Measurements from ENCODE around the gene HRH4.

The HRH4 gene, protein sequence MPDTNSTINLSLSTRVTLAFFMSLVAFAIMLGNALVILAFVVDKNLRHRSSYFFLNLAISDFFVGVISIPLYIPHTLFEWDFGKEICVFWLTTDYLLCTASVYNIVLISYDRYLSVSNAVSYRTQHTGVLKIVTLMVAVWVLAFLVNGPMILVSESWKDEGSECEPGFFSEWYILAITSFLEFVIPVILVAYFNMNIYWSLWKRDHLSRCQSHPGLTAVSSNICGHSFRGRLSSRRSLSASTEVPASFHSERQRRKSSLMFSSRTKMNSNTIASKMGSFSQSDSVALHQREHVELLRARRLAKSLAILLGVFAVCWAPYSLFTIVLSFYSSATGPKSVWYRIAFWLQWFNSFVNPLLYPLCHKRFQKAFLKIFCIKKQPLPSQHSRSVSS

GRCh38 chr18:24460388-24460787, at the start of gene HRH4:
Gene HRH4 (plus strand): TSS chr18:24460637. CDS start chr18:24460729, 92 bp downstream.
- in situ Hi-C loops (cut with HindIII; ENCODE audit: low pct_unique_long_range_greater_than_20kb, low sequenced_read_pairs): no loop called here
- no peak for TF ChIP-seq JUND (IDR thresholded peaks at IDR 0.05; ENCODE audit: low read depth)
- DNase-seq (ENCODE audit: low read depth in 1 of 2, low spot score in 1 of 2): no peak

GRCh38 chr18:24413148-24413547, 47.3 kb upstream of the HRH4 start:
- no peak for TF ChIP-seq JUND (IDR thresholded peaks at IDR 0.05; ENCODE audit: low read depth)
- DNase-seq (ENCODE audit: low read depth in 1 of 2, low spot score in 1 of 2): peak in 1 of 2 experiments; percentile 72
- in situ Hi-C loops (cut with HindIII; ENCODE audit: low pct_unique_long_range_greater_than_20kb, low sequenced_read_pairs): no loop called here

DNA sequence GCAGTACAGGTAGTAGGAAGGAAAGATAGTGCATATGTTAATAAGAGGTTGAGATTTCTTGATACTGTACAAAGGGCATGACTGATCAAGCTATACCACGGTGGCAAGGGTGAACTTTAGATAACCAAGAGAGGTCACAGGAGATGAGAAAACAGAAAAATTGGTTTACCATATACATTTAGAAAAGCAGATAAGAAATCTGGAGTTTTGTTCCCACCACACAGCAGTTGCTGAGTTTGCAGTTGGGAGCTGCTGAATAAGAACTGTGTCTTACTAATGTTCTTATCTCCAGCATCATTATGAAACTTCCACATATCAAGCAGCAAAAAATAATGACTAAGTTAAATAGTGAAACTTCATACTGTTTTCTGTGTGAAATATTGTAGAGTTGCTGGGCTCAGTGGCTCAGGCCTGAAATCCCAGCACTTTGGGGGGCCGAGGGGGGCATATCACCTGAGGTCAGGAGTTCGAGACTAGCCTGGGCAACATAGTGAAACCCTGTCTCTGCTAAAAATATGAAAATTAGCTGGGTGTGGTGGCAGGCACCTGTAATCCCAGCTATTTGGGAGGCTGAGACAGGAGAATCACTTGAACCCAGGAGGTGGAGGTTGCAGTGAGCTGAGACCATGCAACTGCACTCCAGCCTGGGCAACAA, 46.0 kb upstream of the HRH4 start:
- no peak for TF ChIP-seq JUND (IDR thresholded peaks at IDR 0.05; ENCODE audit: low read depth)
- in situ Hi-C loops (cut with HindIII; ENCODE audit: low pct_unique_long_range_greater_than_20kb, low sequenced_read_pairs): no loop called here
- no peak for DNase-seq (ENCODE audit: low read depth in 1 of 2, low spot score in 1 of 2)

DNA sequence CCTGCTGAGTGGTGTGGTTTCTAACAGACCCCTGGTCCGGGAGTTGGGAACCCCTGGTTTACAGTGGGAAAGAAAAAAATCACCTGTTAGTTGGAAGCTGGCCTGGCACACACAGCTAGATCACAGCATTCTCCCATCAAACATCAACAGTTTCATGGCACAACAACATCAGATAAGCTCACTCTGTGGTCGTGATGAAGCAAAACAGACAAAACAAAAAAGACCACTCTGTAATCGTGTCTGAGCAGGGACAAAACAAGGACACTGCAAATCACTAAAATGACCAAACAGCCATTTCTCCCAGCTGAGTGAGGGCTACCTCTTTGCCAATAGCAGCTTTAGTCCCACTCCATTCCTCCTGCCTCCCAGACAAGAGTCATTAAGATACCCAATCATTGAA, 43.0 kb upstream of the HRH4 start:
- in situ Hi-C loops (cut with HindIII; ENCODE audit: low pct_unique_long_range_greater_than_20kb, low sequenced_read_pairs): no loop called here
- DNase-seq (ENCODE audit: low read depth in 1 of 2, low spot score in 1 of 2): no peak
- no peak for TF ChIP-seq JUND (IDR thresholded peaks at IDR 0.05; ENCODE audit: low read depth)

- in situ Hi-C loops (cut with HindIII; ENCODE audit: low pct_unique_long_range_greater_than_20kb, low sequenced_read_pairs): no loop called here
- DNase-seq (ENCODE audit: low read depth in 1 of 2, low spot score in 1 of 2): no peak
- TF ChIP-seq JUND (IDR thresholded peaks at IDR 0.05; ENCODE audit: low read depth): no peak
Observed at GRCh38 chr18:24420551-24420950, 39.9 kb upstream of the HRH4 start.

DNA sequence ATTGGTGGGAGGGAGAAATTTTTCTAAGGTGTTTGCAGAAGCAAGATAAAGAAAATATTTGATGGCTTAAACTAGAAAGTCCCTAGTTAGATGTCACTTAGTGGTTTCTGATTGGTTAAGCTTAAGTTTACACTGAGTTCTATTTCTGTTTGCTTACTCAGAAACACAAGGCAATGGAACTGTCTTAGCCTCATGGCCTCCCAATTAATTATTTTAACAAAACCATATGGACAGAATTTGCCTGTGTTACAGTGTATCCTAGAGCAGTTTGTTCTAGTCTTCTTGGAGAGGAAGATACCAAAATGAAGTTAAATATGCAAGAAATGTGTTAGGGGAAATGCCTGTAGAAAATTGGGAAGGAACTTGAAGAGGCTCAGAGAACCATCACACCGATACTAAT, 38.6 kb upstream of the HRH4 start:
- no peak for TF ChIP-seq JUND (IDR thresholded peaks at IDR 0.05; ENCODE audit: low read depth)
- in situ Hi-C loops (cut with HindIII; ENCODE audit: low pct_unique_long_range_greater_than_20kb, low sequenced_read_pairs): no loop called here
- no peak for DNase-seq (ENCODE audit: low read depth in 1 of 2, low spot score in 1 of 2)

GRCh38 chr18:24426073-24426397, 34.4 kb upstream of the HRH4 start:
- in situ Hi-C loops (cut with HindIII; ENCODE audit: low pct_unique_long_range_greater_than_20kb, low sequenced_read_pairs): no loop called here
- TF ChIP-seq JUND (IDR thresholded peaks at IDR 0.05; ENCODE audit: low read depth): no peak
- DNase-seq (ENCODE audit: low read depth in 1 of 2, low spot score in 1 of 2): no peak

- peak; percentile 49 to 84 for DNase-seq (ENCODE audit: low read depth in 1 of 2, low spot score in 1 of 2)
- in situ Hi-C loops (cut with HindIII; ENCODE audit: low pct_unique_long_range_greater_than_20kb, low sequenced_read_pairs): no loop called here
- TF ChIP-seq JUND (IDR thresholded peaks at IDR 0.05; ENCODE audit: low read depth): no peak
Observed at GRCh38 chr18:24426398-24427294, 33.8 kb upstream of the HRH4 start, which contains the start of gene IMPACT. Gene IMPACT (plus strand): TSS chr18:24426670. CDS start chr18:24426757, 87 bp downstream.

GRCh38 chr18:24427484-24427883, 33.0 kb upstream of the HRH4 start:
- no peak for TF ChIP-seq JUND (IDR thresholded peaks at IDR 0.05; ENCODE audit: low read depth)
- in situ Hi-C loops (cut with HindIII; ENCODE audit: low pct_unique_long_range_greater_than_20kb, low sequenced_read_pairs): no loop called here
- no peak for DNase-seq (ENCODE audit: low read depth in 1 of 2, low spot score in 1 of 2)

DNA sequence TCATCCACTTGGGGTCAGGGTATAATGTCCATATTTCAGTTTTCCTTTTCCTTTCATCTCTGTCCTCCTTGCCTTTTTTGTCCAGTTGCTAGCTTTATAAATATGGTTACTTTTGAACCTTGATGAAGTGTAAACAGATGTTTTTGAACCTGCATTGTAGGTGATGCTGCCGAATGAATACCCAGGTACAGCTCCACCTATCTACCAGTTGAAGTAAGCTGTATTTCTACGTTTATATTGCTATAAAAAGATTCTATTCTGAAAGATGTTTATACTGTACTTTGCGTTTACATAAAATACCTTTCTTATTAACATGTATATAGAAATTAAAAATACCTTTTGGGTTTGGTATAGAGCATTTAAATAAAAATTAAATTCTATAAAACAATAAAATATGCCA, 31.7 kb upstream of the HRH4 start:
- no peak for TF ChIP-seq JUND (IDR thresholded peaks at IDR 0.05; ENCODE audit: low read depth)
- DNase-seq (ENCODE audit: low read depth in 1 of 2, low spot score in 1 of 2): peak in 1 of 2 experiments; percentile 13
- in situ Hi-C loops (cut with HindIII; ENCODE audit: low pct_unique_long_range_greater_than_20kb, low sequenced_read_pairs): no loop called here

- in situ Hi-C loops (cut with HindIII; ENCODE audit: low pct_unique_long_range_greater_than_20kb, low sequenced_read_pairs): no loop called here
- TF ChIP-seq JUND (IDR thresholded peaks at IDR 0.05; ENCODE audit: low read depth): no peak
- DNase-seq (ENCODE audit: low read depth in 1 of 2, low spot score in 1 of 2): no peak
Observed at GRCh38 chr18:24429188-24429587, 31.2 kb upstream of the HRH4 start.

GRCh38 chr18:24432618-24433017, 27.8 kb upstream of the HRH4 start:
- DNase-seq (ENCODE audit: low read depth in 1 of 2, low spot score in 1 of 2): no peak
- TF ChIP-seq JUND (IDR thresholded peaks at IDR 0.05; ENCODE audit: low read depth): no peak
- in situ Hi-C loops (cut with HindIII; ENCODE audit: low pct_unique_long_range_greater_than_20kb, low sequenced_read_pairs): no loop called here
